Measurements from ENCODE around the gene TANK.
"Not testable (repeated sequence)": the region's sequence is repeated elsewhere in the genome, so short reads cannot be mapped to it uniquely, and the experiment has no call there.

TANK gene

DNA sequence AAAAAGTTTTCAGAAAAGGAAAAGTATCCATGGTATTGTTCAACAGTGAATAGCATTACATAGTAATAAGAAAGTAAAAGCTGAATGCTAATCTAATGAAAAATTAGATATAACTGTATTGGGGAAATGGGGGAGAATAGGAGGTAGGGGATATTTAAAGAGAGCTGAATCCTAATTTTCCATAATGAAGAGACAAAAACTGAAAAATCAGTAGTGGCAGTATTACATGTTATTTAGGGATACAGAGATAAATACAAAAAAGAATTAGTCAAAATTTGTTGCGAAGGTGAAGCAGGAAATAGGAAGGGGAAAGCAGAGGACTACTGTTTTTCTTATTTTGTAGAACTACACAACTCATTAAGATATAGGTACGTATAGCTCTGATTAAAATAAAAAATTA, 9.1 kb downstream of the TANK start:
- no peaks in the 10 kb centered on the region; the same call in none of the 2 replicates for H3K36me3 ChIP-seq (ENCODE audit: insufficient read depth, low read length)
- H3K9me3 ChIP-seq (ENCODE audit: control insufficient read depth, insufficient read depth, low read length) = no peaks in the 10 kb centered on the region
- no peak overlapping the region for H3K9ac ChIP-seq (ENCODE audit: low read depth, low read length)
- no peaks in the 10 kb centered on the region for H3K4me1 ChIP-seq (ENCODE audit: insufficient read depth, low read length)

DNA sequence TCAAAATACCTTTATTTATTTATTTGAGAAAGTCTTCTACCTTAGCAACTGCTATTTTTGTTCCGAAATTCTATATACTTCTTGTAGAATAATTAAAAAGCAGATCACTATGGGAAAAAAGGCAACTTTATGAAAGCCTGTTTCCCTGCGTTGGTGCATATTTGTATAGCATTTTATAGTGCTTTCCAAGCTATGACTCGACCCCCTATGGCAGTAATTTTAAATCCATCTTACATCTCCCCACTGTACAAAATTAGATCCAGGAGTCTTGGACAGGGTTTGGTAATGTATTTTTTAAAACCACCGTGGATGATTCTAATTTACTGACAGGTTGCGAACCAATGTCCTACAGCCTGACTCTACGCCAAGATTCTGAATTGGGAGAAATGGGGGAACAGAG, 10.1 kb downstream of the TANK start:
- no peaks in the 10 kb centered on the region; the same call in none of the 2 replicates for H3K36me3 ChIP-seq (ENCODE audit: insufficient read depth, low read length)
- no peaks in the 10 kb centered on the region for H3K9me3 ChIP-seq (ENCODE audit: control insufficient read depth, insufficient read depth, low read length)
- H3K4me1 ChIP-seq (ENCODE audit: insufficient read depth, low read length) = no peaks in the 10 kb centered on the region
- H3K9ac ChIP-seq (ENCODE audit: low read depth, low read length) = no peak overlapping the region

- Histone ChIP-seq H3K9me3 (ENCODE audit: control insufficient read depth, insufficient read depth, low read length) (no peaks in the 10 kb centered on the region), H3K9ac (ENCODE audit: low read depth, low read length) (no peak overlapping the region), H3K36me3 (ENCODE audit: insufficient read depth, low read length) (no peaks in the 10 kb centered on the region; the same call in 1 of the 2 replicates), H3K4me1 (ENCODE audit: insufficient read depth, low read length) (no peaks in the 10 kb centered on the region)
Measured at GRCh38 chr2:161170958-161171932, 11.0 kb downstream of the TANK start.

GRCh38 chr2:161172901-161173540, 12.8 kb downstream of the TANK start:
- Histone ChIP-seq H3K9me3 (ENCODE audit: control insufficient read depth, insufficient read depth, low read length) (no peaks in the 10 kb centered on the region), H3K9ac (ENCODE audit: low read depth, low read length) (no peak overlapping the region), H3K36me3 (ENCODE audit: insufficient read depth, low read length) (no peaks in the 10 kb centered on the region), H3K4me1 (ENCODE audit: insufficient read depth, low read length) (no peaks in the 10 kb centered on the region)

DNA sequence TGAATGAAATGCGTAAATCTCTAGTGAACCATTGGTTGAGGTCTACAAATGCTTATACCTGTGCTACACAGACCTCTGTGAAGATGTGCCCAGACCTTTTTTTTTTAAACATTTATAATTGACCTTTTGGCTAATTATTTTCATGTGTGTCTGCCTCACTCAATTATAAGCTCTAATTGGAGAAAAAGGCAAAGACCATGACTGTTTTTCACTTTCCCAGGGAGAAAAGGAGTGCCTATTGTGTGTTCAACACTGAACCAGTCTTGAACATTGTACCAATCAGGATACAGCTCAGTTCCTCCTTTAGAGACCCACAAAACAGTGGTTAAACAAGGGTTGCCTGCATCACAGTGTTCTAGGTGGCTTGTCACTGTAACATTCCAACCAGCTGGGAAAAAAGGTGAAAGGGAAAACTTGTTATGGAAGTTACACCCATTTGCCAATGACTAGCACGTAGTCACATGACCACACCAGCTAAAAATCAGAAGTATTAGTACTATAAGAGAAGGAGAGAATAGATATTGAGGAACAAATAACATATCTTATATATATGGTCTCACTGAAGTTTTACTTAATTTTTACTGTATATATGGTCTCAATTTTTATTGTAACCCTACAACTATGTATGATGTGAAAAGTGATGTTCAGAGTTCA, 13.4 kb downstream of the TANK start:
- no peaks in the 10 kb centered on the region for H3K36me3 ChIP-seq (ENCODE audit: insufficient read depth, low read length)
- H3K9ac ChIP-seq (ENCODE audit: low read depth, low read length) = no peak overlapping the region
- no peaks in the 10 kb centered on the region for H3K4me1 ChIP-seq (ENCODE audit: insufficient read depth, low read length)

GRCh38 chr2:161177969-161178368, 17.7 kb downstream of the TANK start:
- H3K36me3 ChIP-seq (ENCODE audit: insufficient read depth, low read length) = peaks cover 8% of the 10 kb centered on the region; the same call in 1 of the 2 replicates
- no peaks in the 10 kb centered on the region for H3K4me1 ChIP-seq (ENCODE audit: insufficient read depth, low read length)
- H3K9me3 ChIP-seq (ENCODE audit: control insufficient read depth, insufficient read depth, low read length) = no peaks in the 10 kb centered on the region
- H3K9ac ChIP-seq (ENCODE audit: low read depth, low read length) = no peak overlapping the region

More for the DNA sequence above, 13.4 kb downstream of the TANK start:
- no peaks in the 10 kb centered on the region for H3K9me3 ChIP-seq (ENCODE audit: control insufficient read depth, insufficient read depth, low read length)

- Histone ChIP-seq H3K9me3 (ENCODE audit: control insufficient read depth, insufficient read depth, low read length) (no peaks in the 10 kb centered on the region), H3K36me3 (ENCODE audit: insufficient read depth, low read length) (peaks cover 8% of the 10 kb centered on the region; the same call in 1 of the 2 replicates), H3K4me1 (ENCODE audit: insufficient read depth, low read length) (no peaks in the 10 kb centered on the region), H3K9ac (ENCODE audit: low read depth, low read length) (no peak overlapping the region)
Measured at GRCh38 chr2:161178756-161179155, 18.5 kb downstream of the TANK start.

- Histone ChIP-seq H3K36me3 (ENCODE audit: insufficient read depth, low read length) (no peaks in the 10 kb centered on the region), H3K9me3 (ENCODE audit: control insufficient read depth, insufficient read depth, low read length) (no peaks in the 10 kb centered on the region), H3K9ac (ENCODE audit: low read depth, low read length) (no peak overlapping the region), H3K4me1 (ENCODE audit: insufficient read depth, low read length) (0 out of 2 replicates have a peak, but pooled peaks cover 9% of the 10 kb centered on the region)
Measured at GRCh38 chr2:161190050-161190449, 29.8 kb downstream of the TANK start.

DNA sequence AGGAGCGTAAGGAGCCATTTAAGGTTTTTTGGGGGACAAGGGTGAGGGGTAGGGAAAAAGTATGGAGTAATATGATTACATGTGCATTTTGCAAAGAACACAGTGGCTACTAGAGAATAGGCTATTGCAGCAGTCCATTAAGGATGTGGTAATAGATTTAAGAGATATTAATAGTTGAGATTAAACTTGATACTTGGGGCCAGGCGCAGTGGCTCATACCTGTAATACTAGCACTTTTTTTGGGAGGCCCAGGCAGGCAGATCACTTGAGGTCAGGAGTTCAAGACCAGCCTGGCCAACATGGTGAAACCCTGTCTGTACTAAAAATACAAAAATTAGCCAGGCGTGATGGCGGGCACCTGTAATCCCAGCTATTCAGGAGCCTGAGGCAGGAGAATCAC, 35.4 kb downstream of the TANK start:
- H3K9me3 ChIP-seq (ENCODE audit: control insufficient read depth, insufficient read depth, low read length); H3K9ac ChIP-seq (ENCODE audit: low read depth, low read length); H3K36me3 ChIP-seq (ENCODE audit: insufficient read depth, low read length); H3K4me1 ChIP-seq (ENCODE audit: insufficient read depth, low read length): not testable (repeated sequence)

GRCh38 chr2:161199912-161200701, 39.9 kb downstream of the TANK start:
- Histone ChIP-seq H3K9me3 (ENCODE audit: control insufficient read depth, insufficient read depth, low read length) (no peaks in the 10 kb centered on the region), H3K4me1 (ENCODE audit: insufficient read depth, low read length) (no peaks in the 10 kb centered on the region), H3K36me3 (ENCODE audit: insufficient read depth, low read length) (no peaks in the 10 kb centered on the region), H3K9ac (ENCODE audit: low read depth, low read length) (no peak overlapping the region)

- H3K9me3 ChIP-seq (ENCODE audit: control insufficient read depth, insufficient read depth, low read length) = no peaks in the 10 kb centered on the region
- H3K36me3 ChIP-seq (ENCODE audit: insufficient read depth, low read length) = no peaks in the 10 kb centered on the region
- H3K9ac ChIP-seq (ENCODE audit: low read depth, low read length) = no peak overlapping the region
- H3K4me1 ChIP-seq (ENCODE audit: insufficient read depth, low read length) = no peaks in the 10 kb centered on the region
Measured at GRCh38 chr2:161204846-161205245, 44.6 kb downstream of the TANK start.

GRCh38 chr2:161206471-161207032, 46.3 kb downstream of the TANK start:
- Histone ChIP-seq H3K9ac (ENCODE audit: low read depth, low read length) (no peak overlapping the region), H3K36me3 (ENCODE audit: insufficient read depth, low read length) (no peaks in the 10 kb centered on the region), H3K9me3 (ENCODE audit: control insufficient read depth, insufficient read depth, low read length) (no peaks in the 10 kb centered on the region), H3K4me1 (ENCODE audit: insufficient read depth, low read length) (no peaks in the 10 kb centered on the region)

- Histone ChIP-seq H3K36me3 (ENCODE audit: insufficient read depth, low read length) (no peaks in the 10 kb centered on the region), H3K4me1 (ENCODE audit: insufficient read depth, low read length) (no peaks in the 10 kb centered on the region)
Measured at GRCh38 chr2:161207941-161208340, 47.7 kb downstream of the TANK start.

More at GRCh38 chr2:161207941-161208340, 47.7 kb downstream of the TANK start:
- H3K9ac ChIP-seq (ENCODE audit: low read depth, low read length) = no peak overlapping the region
- H3K9me3 ChIP-seq (ENCODE audit: control insufficient read depth, insufficient read depth, low read length) = no peaks in the 10 kb centered on the region
